Hematopoietic multipotent progenitor cell treated with erythropoietin and hydrocortisone succinate and interleukin-3 and kit ligand, for 8 days (in vitro differentiated cells): Measurements from ENCODE around the gene RNF113B.
A peak's percentile ranks its signal among the peaks of the same experiment; 100 is the strongest.

ENCODE experiments used
- DNase-seq: peaks from one replicate; pipeline ENCODE4 v3.0.0-alpha.2; 2015

The RNF113B gene

GRCh38 chr13:98134901-98135300 is 42.2 kb downstream of the RNF113B start:
- no peak for DNase-seq

GRCh38 chr13:98133946-98134345 is 43.1 kb downstream of the RNF113B start:
- peak; percentile 33 for DNase-seq

GRCh38 chr13:98129059-98129746 is 47.9 kb downstream of the RNF113B start:
- no peak for DNase-seq
